ENCODE data around the gene COQ8B.
A peak's percentile ranks its signal among the peaks of the same experiment; 100 is the strongest.

Gene COQ8B

DNA sequence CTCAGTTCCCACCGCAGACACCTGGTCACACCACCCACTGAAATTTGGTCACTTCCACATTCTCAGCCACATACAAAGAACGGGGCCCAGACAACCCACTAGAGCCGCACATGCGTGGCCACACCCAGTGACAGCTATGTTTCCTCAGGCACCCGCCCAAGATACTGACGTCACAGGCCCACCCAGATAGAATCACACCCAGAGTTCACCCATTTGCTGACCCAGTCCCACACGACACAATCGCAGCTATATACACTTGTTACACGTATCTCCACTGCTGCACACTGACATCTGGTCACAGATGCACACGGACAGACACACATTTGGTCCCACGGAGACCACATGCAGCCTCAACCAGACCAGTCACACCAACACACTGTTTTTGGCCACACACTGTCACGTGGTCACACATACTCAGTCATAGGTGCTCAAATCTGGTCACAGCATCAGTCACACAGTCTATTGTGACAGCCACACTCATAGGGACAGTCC, 29.1 kb downstream of the COQ8B start:
- DNase-seq = peak; percentile 75
- Histone ChIP-seq H3K27me3 (replicated peaks) (no peaks in the 10 kb centered on the region), H3K4me3 (ENCODE audit: low read depth, low read length) (no peak overlapping the region), H3K27ac (peak overlapping the region; percentile 22), H3K36me3 (replicated peaks) (peaks cover 37% of the 10 kb centered on the region)
- TF ChIP-seq, protein P1, sequence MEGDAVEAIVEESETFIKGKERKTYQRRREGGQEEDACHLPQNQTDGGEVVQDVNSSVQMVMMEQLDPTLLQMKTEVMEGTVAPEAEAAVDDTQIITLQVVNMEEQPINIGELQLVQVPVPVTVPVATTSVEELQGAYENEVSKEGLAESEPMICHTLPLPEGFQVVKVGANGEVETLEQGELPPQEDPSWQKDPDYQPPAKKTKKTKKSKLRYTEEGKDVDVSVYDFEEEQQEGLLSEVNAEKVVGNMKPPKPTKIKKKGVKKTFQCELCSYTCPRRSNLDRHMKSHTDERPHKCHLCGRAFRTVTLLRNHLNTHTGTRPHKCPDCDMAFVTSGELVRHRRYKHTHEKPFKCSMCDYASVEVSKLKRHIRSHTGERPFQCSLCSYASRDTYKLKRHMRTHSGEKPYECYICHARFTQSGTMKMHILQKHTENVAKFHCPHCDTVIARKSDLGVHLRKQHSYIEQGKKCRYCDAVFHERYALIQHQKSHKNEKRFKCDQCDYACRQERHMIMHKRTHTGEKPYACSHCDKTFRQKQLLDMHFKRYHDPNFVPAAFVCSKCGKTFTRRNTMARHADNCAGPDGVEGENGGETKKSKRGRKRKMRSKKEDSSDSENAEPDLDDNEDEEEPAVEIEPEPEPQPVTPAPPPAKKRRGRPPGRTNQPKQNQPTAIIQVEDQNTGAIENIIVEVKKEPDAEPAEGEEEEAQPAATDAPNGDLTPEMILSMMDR (IDR thresholded peaks at IDR 0.05; ENCODE audit: low read depth, low read length, missing control alignments) = no peak
- in situ Hi-C loops (cut with HindIII; ENCODE audit: low pct_ligation_motif_present, low sequenced_read_pairs) = no loop called here

DNA sequence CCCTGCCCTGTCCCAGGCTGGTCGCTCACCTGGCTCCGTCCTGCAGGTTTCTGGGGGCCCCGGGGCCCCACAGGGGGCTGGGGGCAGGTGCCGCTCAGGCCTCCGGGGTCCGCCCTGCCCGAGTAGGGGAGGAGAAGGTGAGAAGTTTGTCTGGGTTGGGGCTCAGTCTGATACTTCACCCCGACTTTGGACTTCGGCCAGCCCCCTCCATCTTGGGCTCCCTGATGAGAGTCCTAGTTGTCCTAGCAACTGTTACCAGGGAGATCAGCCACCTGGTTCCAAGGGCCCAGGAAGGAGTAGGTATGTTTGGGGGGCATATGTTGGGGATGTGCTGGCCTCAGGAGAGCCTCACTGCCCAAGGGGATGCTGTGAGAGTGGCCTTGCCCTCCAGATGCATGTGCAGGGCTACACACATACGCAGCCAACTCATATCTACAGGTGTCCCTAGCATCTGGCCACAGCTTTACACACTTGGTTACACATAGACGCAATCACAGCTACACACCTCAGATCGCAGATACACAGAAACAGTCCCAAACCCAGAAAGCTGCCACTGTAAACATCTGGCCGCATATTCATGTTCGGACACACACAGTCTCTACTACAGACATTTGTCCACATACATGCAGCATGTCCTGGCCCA, 29.7 kb downstream of the COQ8B start:
- TF ChIP-seq, protein P1 (IDR thresholded peaks at IDR 0.05; ENCODE audit: low read depth, low read length, missing control alignments) = no peak
- in situ Hi-C loops (cut with HindIII; ENCODE audit: low pct_ligation_motif_present, low sequenced_read_pairs) = no loop called here
- H3K36me3 ChIP-seq (replicated peaks) = peaks cover 43% of the 10 kb centered on the region
- no peaks in the 10 kb centered on the region for H3K27me3 ChIP-seq (replicated peaks)
- H3K27ac ChIP-seq = peak overlapping the region; percentile 22
- no peak for DNase-seq
- H3K4me3 ChIP-seq (ENCODE audit: low read depth, low read length) = no peak overlapping the region

DNA sequence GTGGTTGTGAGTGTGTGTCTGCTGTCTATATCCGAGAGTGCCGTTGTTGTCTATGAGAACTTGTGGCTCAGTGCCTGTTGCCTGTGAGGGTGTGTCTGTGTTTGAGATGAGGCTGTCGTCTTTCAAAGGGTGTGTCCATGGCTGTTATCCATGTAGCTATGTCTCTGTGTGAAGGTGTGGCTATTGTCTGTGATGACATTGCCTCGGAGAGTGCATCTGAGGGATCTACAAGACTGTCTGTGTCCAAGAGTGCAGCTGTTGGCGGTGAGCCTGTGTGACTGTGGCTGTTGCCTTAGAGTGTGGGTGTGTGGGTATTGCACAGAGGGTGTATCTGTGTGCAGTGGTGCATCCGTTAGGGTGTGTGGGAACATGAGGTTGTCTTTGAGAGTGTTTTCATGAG, 31.1 kb downstream of the COQ8B start:
- no peak for DNase-seq
- no peak overlapping the region for H3K4me3 ChIP-seq (ENCODE audit: low read depth, low read length)
- in situ Hi-C loops (cut with HindIII; ENCODE audit: low pct_ligation_motif_present, low sequenced_read_pairs) = no loop called here
- TF ChIP-seq, protein P1 (IDR thresholded peaks at IDR 0.05; ENCODE audit: low read depth, low read length, missing control alignments) = no peak
- no peak overlapping the region for H3K27ac ChIP-seq
- H3K36me3 ChIP-seq (replicated peaks) = peaks cover 52% of the 10 kb centered on the region
- H3K27me3 ChIP-seq (replicated peaks) = no peaks in the 10 kb centered on the region

DNA sequence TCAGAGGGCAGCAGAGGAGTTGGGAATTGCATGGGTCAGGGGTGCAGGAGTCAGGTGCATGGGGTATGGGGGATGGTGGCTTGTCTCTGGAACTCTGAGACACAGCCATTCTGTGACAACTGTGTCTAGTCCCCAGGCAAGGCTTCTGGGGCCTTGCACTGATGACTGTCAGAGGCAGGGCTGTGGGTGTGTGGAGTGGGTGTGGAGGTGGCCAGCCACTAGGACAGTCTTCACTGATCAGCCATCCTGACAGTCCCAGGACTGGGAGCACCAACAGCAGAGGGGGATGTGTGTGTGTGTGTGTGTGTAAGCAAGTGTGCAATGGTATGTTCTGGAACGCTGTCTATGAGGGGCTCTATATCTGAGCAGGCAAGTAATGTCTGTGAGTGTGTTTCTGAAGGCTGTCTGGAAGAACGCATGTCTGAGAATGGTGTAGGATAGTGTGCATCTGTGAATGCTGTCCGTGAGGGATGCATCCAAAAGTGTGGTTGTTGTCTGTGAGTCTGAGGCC, 31.6 kb downstream of the COQ8B start:
- no peak overlapping the region for H3K4me3 ChIP-seq (ENCODE audit: low read depth, low read length)
- TF ChIP-seq, protein P1 (IDR thresholded peaks at IDR 0.05; ENCODE audit: low read depth, low read length, missing control alignments) = no peak
- no peaks in the 10 kb centered on the region for H3K27me3 ChIP-seq (replicated peaks)
- H3K27ac ChIP-seq = no peak overlapping the region
- peaks cover 57% of the 10 kb centered on the region for H3K36me3 ChIP-seq (replicated peaks)
- no peak for DNase-seq
- in situ Hi-C loops (cut with HindIII; ENCODE audit: low pct_ligation_motif_present, low sequenced_read_pairs) = no loop called here

DNA sequence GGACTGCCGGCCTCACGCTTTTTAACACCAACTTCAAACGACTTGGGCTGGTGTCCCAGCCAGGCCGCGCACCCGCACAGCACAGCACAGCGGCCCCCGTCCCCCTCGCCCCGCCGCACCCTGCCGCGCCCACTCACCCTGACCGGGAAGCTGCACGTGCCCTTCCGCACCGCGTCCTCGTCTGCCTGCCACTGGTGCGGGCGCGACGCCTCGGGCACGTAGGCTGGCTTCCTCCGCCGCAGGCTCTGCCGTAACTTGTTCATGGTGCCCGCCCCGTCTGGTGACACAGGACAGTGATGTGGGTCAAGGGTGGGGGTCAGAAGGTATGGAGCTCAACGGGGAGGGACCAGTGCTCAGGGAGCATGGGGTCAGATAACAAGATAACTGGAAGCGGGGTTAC, 32.4 kb downstream of the COQ8B start:
- in situ Hi-C loops (cut with HindIII; ENCODE audit: low pct_ligation_motif_present, low sequenced_read_pairs) = no loop called here
- Histone ChIP-seq H3K27ac (no peak overlapping the region), H3K36me3 (replicated peaks) (peaks cover 60% of the 10 kb centered on the region), H3K27me3 (replicated peaks) (no peaks in the 10 kb centered on the region), H3K4me3 (ENCODE audit: low read depth, low read length) (no peak overlapping the region)
- DNase-seq = no peak
- TF ChIP-seq, protein P1 (IDR thresholded peaks at IDR 0.05; ENCODE audit: low read depth, low read length, missing control alignments) = no peak

DNA sequence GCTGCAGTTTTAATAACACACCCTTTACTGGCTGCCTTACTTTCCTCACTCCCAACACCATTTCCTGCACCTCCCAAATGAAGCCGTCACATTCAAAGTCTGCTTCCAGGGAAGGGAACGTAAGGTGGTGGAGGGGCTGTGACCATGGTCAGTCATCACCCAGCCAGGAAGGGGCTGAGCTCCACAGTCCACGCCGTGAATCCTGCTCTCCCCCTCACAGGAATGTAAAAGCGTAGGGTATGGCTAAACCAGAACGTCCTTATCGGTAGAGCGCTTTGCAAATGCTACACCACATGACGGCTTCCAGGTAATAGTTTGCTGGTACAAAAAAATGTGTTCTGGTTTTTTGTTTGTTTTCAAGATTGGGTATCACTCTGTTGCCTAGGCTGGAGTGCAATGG, 33.2 kb downstream of the COQ8B start:
- Histone ChIP-seq H3K27me3 (replicated peaks) (no peaks in the 10 kb centered on the region), H3K36me3 (replicated peaks) (peaks cover 67% of the 10 kb centered on the region), H3K27ac (no peak overlapping the region), H3K4me3 (ENCODE audit: low read depth, low read length) (no peak overlapping the region)
- DNase-seq = no peak
- in situ Hi-C loops (cut with HindIII; ENCODE audit: low pct_ligation_motif_present, low sequenced_read_pairs) = no loop called here
- TF ChIP-seq, protein P1 (IDR thresholded peaks at IDR 0.05; ENCODE audit: low read depth, low read length, missing control alignments) = no peak

Data from brain microvascular endothelial cell (primary cell).